Epithelial cell of umbilical artery (primary cell): ENCODE data around the gene CCDC63. TPM values are rescaled to one million over a fixed set of nuclear protein-coding genes. Genes with fewer than 3 reads are reported as not detected.

Experiments
- total RNA-seq: library from RNA; depleted of rRNA; stranded (reverse); fragments of >200 nt; gene quantifications from 2 replicates; pipeline ENCODE4 v1.2.3, GENCODE V29; 2014

The CCDC63 gene
- not detected in 2 replicates for total RNA-seq

DNA sequence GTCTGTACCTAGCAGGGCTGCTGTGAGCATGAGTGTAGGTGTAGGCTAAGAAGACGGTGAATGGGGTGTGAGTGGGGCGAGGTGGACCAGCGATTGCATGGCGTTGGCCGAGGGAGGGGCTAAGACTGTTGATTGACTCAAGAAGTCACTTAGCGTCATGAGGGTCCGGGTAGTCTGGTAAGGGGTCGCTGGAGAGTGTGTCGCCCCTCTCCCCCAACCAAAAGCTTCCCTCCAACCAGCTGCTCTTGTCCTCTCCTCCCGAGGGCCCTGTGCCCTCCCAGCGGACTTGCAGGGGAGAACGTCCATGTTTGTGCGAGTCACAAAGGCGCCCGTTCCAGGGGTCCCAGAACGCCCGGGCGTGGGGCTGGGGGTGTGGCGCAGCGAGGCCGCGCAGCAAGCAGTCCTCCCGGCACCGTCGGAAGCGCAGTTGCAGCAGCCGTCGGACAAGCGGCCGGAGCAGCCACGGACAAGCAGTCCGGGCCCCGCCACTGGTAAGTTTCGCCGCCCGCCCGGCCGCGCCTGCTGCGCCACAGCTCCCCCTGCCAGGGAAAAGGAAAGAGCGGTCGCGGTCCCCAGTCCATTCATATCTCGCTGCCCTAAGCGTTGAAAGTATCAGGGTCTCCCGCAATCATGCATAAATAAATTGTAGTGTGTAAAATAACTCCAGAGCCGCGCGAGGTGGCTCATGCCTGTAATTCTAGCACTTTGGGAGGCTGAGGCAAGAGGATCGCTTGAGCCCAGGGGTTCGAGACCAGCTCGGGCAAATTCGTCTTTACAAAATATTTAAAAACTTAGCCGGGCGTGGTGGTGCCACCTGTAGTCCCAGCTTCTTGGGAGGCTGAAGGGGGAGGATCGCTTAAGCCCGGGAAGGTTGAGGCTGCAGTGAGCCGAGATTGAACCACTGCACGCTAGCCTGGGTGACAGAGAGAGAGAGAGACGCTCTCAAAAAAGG is at the start of gene CCDC63:
Gene CCDC63, plus strand, starts transcription at position 373 of the 952 bp plus-strand sequence. CDS start 5,968 bp downstream, outside the sequence.

DNA sequence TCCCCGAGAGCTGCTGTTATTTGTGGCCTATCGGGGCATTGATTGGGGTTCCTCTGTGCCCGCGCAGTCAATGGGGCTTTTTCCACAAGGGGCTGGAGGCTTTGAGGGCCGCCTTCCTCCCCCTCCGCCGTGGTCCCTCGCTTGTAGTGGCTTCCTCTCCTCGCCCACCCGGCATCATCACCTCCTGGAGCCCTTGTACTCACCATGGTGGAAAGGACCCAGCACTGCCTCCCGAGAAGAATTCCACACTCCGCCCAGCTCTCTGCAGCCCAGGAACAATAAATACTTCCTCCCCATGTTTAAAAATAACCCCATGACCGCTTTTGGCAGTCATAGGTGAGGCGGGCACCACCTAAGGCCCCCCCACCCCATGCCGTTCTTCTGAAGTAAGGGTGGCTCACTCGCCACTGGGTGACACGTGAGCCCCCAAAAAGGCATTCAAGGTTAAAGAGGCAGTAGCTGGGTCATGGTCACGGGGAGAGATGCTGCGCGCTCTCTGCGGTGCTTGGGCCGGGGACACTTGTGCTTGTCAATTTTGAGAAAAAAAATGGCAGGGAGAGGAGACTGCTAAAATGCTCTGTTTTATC is 73.6 kb downstream of the CCDC63 start, which contains the start of gene MYL2:
Gene MYL2, minus strand, starts transcription at position 256 of the 587 bp plus-strand sequence. Its CDS starts 50 bp downstream, at position 206.

Other genes with a start within 250 kb of the CCDC63 start
- gene TCTN1, start 232.9 kb upstream of the CCDC63 start, total RNA-seq, result 8.1 and 10.9 TPM in 2 replicates
- 3.6 and 7.4 TPM in 2 replicates for gene HVCN1, start 157.9 kb upstream of the CCDC63 start, total RNA-seq
- gene PPP1CC, start 104.1 kb upstream of the CCDC63 start, total RNA-seq, result 152 and 168 TPM in 2 replicates
- not detected in 2 replicates for gene MYL2, start 73.6 kb downstream of the CCDC63 start, total RNA-seq
- not detected in 2 replicates for gene CUX2, start 187.2 kb downstream of the CCDC63 start, total RNA-seq